ENCODE measurements around the gene TMEM156.
"Not testable (repeated sequence)": the region's sequence is repeated elsewhere in the genome, so short reads cannot be mapped to it uniquely, and the experiment has no call there.

The TMEM156 gene

DNA sequence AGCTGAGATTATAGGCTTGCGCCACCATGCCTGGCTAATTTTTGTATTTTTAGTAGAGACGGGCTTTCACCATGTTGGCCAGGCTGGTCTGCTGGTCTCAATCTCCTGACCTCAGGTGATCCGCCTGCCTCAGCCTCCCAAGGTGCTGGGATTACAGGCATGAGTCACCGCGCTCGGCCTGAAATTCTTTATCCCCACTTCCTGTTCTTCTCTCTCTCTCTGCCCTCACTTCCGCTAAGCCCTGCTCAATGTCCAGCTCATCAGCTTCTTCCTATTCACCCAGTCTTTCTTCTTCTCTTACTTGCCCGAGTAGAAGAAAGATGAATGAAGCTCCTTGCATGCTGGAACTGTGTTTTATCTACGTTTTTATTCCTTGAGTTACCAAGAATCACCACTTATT, 43.9 kb downstream of the TMEM156 start:
- not testable (repeated sequence) for DNase-seq

DNA sequence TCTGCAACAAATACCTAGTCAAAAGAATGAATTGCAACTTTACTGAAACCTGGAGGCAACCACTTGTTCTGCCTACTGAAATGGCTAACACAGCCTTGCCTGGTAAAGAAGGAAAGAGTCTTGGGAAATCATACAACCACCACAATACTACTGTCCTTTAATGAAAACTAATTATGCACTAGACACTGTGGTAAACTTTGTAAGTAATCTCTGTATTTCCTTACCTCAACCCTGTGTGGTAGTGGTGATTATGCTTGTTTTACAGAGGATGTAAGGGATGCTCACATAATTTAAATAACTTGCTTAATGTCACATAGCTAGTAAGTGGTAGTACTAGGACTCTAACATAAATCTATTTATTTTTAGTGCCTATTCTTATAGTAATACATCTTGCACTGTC, 44.7 kb downstream of the TMEM156 start:
- DNase-seq = no peak

DNA sequence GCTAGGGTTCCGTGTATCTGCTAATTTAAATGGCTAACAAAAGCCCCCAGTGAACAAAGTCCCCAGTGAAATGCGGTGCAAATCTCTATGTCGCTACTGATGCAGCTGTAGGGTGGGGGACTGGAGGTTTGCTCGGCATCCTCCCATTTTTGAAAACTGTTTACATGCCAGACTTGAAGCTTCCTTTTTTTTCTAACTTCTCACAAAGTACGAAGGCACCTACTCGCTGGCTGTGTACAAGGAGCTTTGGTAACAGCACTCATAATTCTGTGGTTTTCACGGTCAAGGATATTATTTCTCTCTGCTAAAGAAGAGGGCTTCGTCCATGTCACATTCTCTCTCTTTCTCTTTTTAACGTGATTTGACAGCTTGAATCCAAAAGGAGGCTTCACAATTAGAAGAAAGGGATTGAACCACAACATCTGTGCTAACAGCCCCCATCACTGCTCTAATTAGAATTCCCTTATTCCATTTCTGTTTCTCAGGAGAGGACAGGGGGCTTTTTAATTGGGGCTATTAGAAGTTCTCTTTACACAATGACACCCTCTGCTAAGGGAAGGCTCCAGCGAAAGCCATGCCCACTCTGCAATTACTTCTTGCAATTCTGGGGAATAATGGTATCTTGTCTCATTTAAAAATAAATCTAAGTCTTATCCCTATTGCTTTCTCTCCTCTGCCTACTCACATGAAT, 46.7 kb downstream of the TMEM156 start:
- DNase-seq = no peak

DNA sequence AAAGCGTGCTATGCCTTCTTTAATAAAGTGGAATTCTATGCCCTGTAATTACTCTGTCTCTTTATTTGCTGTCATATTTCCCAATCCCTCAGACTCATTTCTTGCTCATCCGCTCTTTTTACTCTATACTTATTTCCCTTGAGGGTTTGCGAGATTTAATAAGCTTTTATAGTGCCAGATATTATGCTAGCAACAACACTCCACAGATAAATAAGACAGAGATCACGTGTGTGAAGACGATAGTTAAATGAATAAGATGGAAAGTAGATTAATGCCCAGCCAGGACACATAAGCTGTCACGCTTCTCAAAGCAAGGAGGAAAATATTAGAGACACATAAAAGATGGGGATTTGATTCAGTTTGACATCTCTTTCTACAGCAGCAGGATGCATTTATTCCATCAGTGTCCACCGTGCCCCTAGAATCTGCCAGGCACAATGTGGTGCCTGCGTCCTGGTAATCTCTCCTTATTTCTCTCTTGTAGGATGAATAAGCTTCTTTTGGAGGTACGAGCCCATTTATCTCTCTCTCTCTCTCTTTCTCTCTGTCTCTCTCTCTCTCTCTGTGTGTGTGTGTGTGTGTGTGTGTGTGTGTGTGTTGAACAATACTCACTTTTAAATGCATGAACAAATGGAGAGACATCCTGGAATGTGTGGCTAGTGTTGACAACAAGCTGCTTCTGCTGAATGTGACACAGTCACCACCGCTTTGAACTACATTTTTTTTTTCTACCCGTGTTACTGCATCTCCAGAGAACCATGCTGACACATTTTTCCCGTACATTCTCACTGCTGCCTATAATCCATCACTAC, 48.2 kb downstream of the TMEM156 start:
- no peak for DNase-seq

DNA sequence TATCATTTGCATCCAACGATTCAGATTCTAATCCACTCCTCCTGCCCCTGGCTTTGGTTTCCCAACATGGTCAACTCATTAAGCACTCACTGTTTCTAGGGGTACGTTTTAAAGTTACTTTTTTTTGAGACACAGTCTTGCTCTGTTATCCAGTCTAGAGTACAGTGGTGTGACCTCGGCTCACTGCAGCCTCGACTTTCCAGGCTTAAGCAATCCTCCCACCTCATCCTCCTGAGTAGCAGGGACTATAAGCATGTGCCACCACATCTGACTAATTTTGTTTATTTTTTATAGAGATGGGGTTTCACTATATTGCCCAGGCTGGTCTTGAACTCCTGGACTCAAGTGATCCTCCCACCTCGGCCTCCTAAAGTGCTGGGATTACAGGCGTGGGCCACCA, 48.9 kb downstream of the TMEM156 start:
- no peak for DNase-seq

DNA sequence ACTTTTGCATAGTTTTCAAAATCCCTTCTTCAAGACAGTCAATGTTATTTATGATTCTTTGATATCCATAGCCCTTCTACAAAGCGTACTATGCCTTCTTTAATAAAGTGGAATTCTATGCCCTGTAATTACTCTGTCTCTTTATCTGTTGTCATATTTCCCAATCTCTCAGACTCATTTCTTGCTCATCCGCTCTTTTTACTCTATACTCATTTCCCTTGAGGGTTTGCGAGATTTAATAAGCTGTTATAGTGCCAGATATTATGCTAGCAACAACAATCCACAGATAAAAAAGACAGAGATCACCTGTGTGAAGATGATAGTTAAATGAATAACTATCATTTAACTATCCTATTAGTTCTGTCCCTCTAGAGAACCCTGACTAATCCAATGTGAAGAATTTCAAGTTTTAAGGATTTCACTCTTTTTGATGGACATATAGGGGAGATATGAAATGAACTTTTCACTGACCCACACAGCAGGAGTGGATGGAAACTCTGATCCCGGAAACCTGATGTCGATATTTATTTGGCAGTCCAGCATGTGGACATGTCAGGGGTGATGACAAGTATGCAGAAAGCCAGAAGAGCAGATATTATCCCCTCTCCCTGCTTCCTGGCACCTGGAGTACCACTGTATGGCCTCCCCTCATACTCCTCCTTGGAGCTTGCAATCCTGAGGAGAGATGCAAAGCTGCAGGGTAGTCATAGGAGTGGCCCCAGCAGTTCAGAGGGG, 49.7 kb downstream of the TMEM156 start:
- DNase-seq = no peak

DNA sequence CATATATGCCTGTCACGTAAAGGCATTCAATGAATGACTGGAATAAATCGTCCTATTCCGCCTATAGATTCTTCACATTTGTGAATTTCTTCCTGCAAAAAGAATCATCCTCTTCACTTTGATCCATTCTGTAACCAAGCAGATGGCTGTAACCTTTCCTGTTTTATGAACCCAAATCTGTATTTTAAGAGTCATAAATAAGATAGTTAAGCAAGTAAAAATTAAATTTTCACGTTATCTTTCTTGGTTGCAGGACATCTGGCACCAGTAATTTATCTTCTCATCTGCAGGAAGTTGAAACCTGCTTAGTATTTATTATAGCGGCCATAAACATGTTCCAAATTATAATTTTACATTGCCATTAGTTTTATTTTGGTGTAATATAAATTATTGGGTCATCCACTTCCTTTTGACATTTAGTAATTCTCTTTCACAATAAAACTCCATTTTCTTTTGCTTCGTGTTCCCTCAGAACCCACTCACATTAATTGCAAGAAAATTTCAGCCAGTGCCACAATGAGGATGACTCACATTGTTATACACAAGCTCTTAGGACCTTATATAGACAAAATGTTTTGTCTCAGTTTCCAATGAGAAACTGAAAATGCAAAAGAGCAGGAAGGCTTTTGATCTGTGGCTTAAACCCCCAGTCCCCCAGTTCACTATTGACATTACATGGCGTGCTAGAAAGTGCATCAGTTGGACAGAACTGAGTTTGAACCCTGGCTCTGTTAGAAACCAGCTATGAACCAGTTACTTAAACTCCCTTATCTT, 51.1 kb downstream of the TMEM156 start:
- no peak for DNase-seq

DNA sequence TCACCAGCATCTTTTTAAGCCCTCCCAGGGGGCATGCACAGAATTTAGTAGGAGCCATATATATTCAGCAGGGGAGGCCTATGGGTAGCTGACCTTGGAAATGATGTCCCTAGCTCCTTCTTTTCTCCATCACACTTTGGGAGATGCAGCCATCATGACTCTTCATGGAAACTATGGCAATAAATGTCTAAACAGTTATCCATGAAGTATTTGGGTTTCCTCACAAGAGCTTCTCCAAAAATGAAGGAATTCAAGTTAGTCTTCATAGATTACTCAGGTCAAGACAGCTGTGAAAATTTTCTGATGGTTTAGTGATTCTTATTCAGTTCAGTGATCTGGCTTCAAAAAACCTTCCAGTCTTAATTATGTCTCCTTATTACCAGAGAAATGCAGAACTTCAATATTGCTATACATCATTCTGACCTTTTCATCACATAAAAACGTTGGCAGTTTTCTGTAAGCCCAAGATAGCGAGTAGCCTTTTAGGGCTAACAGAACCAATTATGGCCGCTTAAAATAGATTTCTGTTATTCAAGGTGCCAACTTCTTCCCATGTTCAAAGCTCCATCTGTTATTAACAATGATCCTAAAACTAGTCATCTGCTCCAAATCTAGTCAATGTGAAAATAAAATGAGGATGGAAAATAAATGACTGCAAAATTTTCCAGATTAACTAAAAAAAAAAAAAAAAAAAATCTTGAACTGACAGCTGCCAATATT, 52.5 kb downstream of the TMEM156 start:
- DNase-seq = no peak

DNA sequence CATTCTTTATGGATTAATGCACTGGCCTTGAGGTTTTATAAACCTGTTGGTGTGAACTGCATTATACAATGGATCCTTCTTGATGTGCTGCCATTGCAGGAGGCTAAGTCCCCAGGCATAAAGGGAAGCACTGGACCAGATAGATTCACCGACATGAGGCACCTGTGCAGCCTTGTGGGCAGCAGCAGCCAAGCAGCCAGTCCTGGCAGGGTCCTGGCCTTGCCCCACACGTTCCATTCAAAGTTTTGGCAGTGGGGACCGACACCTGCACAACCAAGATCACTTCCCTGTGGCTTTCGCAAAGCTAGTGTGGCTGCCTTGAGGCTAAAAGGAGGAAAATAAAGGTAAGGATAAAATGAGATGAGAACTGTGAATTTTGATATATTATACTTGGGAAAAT, 53.1 kb downstream of the TMEM156 start:
- DNase-seq = no peak

DNA sequence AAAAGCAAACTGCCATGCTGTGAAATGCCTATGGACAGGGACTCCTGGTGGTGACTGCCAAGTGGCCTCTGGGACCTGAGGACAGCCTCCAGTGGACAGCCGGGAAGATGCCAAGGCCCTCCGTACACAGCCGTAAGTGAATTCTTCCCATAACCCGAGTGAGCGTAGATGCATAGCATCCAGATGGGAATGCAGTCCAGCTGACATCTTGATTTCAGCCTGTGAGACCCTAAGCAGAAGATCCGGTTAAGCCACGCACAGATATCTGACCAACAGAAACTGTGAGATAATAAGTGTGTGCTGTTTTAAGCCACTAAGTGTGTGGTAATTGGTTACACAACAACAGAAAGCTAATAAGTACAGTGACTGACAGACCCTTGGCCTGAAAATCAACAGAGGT, 55.9 kb downstream of the TMEM156 start:
- DNase-seq = no peak

DNA sequence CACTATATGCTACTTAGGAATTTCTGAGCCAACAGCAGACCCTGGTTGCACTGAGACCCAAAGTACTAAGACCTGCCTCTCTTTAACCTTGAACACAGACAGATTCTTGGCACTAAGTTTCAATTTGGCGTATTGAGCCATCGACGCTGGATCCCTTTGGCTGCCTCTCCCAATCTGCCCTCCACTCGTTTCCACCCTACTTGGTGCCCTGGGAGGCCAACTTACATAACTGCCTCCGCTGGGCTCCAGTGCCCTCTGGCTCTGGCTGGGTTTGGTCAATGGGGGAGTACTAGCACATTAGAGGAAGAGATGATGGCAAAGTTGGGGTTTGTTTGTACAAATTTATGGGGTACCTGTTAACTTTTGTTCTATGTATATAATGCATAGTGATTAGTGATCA, 63.5 kb downstream of the TMEM156 start:
- no peak for DNase-seq

DNA sequence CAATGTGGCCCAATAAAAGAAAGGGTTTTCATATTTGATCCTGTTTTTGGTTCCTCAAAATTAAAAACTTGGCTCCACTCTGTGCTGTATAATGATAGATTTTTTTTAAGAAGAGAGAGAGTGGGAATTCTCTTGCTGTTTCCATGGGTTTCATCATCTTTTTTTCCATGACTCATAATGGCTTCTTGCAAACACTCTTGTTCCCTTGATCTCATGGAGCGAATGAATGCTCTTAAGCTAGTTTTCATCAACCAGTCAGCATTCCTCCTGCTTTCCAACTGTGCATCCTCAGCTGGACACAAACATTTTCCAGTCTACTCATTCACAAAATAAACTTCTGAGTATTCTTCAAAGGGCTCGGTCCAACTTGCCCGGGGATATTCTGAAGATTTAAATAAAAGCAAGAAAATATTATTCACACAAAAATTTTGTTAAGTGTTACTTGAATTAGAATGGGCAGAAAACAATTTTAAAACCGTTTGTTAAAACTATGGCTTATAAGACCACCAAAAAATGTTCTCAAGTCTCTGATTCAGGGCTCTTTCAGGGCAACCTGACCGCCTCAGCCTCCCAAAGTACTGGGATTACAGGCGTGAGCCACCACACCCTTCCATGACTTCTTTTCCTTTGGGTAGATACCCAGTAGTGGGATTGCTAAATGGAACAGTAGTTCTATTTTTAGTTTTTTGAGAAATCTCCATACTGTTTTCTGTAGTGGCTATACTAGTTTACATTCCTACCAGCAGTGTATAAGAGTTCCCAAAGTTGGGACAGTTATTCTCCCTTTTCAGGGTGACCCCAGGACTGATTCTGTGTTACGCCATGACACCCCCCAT, 64.7 kb downstream of the TMEM156 start:
- DNase-seq = peak; percentile 90

DNA sequence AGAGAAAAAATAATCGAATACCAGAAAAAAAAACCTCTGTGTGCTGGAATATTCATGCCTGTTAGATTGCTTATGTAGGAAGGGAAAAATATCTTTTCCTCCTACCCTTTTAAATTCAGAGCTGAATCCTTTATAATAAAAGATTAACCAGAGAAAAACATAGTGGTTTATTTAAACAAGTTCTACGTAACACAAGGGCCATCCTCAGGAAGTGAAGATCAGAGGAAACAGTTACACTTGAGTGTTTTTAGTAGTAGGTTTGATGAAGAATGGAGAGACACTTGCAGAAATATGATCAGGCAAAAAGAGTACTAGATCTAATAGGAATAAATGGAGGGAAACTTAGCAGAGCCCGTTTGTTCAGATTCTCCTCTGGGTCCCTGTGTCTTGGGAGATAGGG, 66.3 kb downstream of the TMEM156 start:
- no peak for DNase-seq

DNA sequence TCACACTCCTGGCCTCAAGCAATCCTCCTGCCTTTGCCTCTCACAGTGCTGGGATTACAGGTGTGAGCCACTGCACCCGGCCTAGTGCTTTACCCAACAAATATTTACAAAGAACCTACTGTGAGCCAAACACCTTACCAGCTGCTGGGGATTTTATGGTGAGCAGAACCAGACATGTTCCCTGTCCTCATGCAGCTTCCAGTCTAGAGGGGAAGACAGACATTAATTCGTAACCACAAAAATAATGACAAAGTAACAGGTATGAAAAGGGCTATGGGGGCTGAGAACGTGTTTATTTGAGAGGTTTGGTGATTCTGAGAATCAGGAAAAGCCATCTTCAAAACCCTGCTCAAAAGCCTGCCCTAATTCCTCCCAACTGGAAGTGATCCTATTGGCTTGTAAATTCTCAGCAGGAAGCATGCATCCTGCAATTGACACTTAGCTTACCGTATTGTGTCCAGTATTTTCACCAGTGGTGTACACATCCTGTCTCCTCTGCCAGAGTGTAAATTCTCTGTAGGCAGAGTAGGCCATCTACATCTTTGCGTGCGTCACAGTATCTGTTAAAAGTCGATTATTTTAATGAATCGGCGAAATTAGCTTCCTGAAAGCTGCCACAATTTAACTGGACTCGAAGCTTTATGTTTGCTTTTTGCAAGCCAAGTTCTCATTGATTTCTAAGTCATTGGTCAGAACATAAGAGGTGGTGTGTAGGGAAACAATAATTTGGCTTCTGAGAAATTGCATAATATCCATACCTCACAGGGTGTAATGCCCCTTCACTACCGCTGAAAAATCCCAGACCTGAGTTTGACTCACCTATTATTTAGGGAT, 67.0 kb downstream of the TMEM156 start:
- DNase-seq = no peak

DNA sequence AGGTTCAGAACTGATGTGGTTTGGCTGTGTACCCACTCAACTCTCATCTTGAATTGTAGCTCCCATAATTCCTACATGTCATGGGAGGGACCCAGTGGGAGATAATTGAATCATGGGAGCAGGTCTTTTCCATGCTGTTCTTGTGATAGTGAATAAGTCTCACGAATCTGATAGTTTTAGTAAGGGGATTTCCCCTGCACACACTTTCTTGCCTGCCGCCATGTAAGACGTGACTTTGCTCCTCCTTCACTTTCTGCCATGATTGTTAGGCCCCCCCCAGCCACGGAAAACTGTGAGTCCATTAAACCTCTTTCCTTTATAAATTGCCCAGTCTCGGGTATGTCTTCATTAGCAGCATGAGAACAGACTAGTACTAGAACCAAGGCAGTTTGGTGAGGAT, 73.0 kb downstream of the TMEM156 start:
- not testable (repeated sequence) for DNase-seq

DNA sequence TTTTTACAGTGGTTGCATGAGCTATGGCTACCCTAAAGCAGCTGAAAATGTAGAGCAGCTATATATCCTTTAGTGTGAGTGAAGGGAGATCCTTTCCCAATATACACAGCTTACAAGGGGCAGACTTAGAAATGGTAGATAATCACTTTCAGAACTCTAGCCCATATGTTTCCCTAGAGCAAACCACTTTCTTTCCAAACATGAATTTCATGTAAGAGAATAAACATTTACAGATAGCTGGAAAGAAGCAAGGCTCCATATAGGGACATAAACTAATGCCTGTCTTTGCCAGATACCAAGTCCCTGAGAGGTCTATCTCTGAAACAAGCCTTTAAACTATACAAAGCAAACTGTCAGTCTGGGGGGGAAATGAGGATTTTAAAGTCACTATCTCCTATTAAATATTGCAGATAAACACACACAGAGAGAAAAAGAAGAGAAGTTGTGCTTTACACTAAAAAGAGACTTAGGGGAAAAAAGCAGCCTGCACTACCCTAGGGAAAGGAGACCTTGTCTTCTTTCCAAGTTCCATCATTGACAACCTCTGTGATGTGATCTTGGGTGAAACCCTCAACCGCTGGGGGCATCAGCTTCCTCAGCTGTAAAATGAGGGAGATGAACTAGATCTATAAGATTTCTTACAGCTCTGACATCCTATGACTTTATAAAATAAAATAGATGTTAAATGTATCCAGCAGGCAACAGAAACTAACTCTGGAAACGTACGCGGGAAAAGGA, 73.6 kb downstream of the TMEM156 start:
- DNase-seq = no peak

DNA sequence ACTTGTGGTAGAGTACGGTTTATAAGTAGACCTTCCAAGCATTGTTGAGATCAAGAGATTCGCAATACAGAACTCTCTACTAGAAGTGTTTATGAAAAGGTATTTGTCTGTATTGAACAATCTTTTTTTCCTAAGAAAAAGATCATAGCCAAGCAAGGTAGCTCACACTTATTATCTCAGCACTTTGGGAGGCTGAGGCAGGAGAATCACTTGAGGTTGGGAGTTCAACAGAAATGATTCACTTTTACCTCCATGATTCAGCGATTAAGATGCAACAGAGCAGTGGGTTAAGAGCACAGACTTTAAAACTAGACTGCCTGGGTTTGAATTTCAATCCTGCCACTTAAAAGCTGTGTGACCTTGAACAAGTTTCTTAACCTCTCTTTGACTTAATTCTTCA, 74.3 kb downstream of the TMEM156 start:
- DNase-seq = no peak

DNA sequence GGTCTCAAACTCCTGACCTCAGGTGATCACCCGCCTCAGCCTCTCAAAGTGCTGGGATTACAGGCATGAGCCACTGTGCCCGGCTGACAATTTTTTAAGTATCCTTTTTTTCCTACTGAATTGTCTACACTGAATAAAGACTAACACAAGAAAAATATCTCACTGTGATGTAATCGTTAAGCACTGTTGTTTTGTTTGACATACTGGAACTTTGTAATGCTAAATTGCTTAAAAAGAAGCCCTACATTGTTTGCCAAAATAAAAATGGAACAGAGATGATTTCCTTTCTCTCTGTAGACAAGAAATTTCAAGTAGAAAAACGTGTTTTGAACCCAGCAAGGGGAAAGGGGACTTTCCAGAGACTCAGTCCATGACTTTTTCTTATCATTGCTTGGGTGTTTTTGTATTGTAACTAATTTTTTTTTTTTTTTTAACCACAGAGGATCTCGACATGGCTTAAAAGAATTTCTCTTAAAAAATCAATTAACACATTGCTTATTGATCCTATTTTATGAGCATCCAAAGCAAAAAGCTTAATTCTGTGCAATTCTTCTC, 74.9 kb downstream of the TMEM156 start:
- DNase-seq = no peak

DNA sequence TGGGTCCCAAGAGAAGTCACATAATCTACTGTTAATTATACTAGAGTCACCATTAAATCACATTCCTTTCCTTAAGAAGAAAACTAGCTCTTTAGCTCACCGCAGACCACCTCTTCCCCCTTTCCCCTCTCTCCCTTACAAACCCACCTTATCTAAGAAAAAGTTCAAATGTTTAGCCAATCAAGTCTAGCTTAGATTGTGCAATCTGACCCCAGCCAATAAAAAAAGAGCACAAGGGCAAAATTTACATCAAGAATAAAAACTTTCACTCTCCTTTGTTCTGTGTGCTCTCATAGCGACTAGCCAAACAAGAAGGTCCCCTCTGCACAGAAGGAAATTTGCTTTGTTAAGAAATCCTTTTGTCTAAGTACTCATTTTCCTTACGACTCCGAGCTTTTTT, 76.3 kb downstream of the TMEM156 start:
- no peak for DNase-seq
